ENCODE data around the gene LNX2.
"Not testable (repeated sequence)": the region's sequence is repeated elsewhere in the genome, so short reads cannot be mapped to it uniquely, and the experiment has no call there.

Gene LNX2

GRCh38 chr13:27636589-27637288, 16.4 kb upstream of the LNX2 start:
- DNase-seq, result no peak

GRCh38 chr13:27635266-27635665, 14.9 kb upstream of the LNX2 start:
- no peak for DNase-seq

GRCh38 chr13:27634791-27635190, 14.5 kb upstream of the LNX2 start:
- no peak for DNase-seq

- DNase-seq, result no peak
Observed at GRCh38 chr13:27634231-27634630, 13.9 kb upstream of the LNX2 start.

- no peak for DNase-seq
Observed at GRCh38 chr13:27632648-27633047, 12.3 kb upstream of the LNX2 start.

- no peak for DNase-seq
Observed at GRCh38 chr13:27632214-27632613, 11.9 kb upstream of the LNX2 start.

- DNase-seq, result no peak
Observed at GRCh38 chr13:27631665-27632064, 11.3 kb upstream of the LNX2 start.

GRCh38 chr13:27631156-27631555, 10.8 kb upstream of the LNX2 start:
- DNase-seq, result no peak

- not testable (repeated sequence) for DNase-seq
Observed at GRCh38 chr13:27628766-27629165, 8.4 kb upstream of the LNX2 start.

GRCh38 chr13:27628081-27628480, 7.8 kb upstream of the LNX2 start:
- DNase-seq, result no peak

GRCh38 chr13:27627380-27627779, 7.1 kb upstream of the LNX2 start:
- no peak for DNase-seq

GRCh38 chr13:27625839-27626238, 5.5 kb upstream of the LNX2 start:
- no peak for DNase-seq

GRCh38 chr13:27624071-27624470, 3.7 kb upstream of the LNX2 start:
- no peak for DNase-seq

GRCh38 chr13:27622881-27623280, 2.6 kb upstream of the LNX2 start:
- DNase-seq, result no peak

- DNase-seq, result no peak
Observed at GRCh38 chr13:27622102-27622820, 1.9 kb upstream of the LNX2 start.

GRCh38 chr13:27621366-27622101, 1.2 kb upstream of the LNX2 start, which contains the start of gene POLR1D:
TSS of gene POLR1D (plus strand) at chr13:27621892. CDS start at chr13:27621984, 92 bp downstream.
- DNase-seq, result peak; percentile 76

GRCh38 chr13:27621116-27621365, 712 bp upstream of the LNX2 start:
- DNase-seq, result peak; percentile 30

GRCh38 chr13:27619728-27620376, 477 bp downstream of the LNX2 start:
- no peak for DNase-seq

GRCh38 chr13:27619093-27619727, 1.1 kb downstream of the LNX2 start:
- DNase-seq, result no peak

- no peak for DNase-seq
Observed at GRCh38 chr13:27617881-27618321, 2.4 kb downstream of the LNX2 start.

- no peak for DNase-seq
Observed at GRCh38 chr13:27613628-27614027, 6.7 kb downstream of the LNX2 start.

- DNase-seq, result no peak
Observed at GRCh38 chr13:27607125-27607524, 13.2 kb downstream of the LNX2 start.

GRCh38 chr13:27605610-27606200, 14.6 kb downstream of the LNX2 start:
- no peak for DNase-seq
